Neural cell (in vitro differentiated cells): ENCODE measurements around the gene NEU3.
"Not testable (repeated sequence)": the region's sequence is repeated elsewhere in the genome, so short reads cannot be mapped to it uniquely, and the experiment has no call there.

Experiments used
- EZH2 ChIP-seq: fragments of 200-600, 300-800 bp; shearing (Covaris generic), sonication (generic); IDR thresholded peaks from 2 replicates; pipeline ENCODE4 v1.6.1; 2014; ENCODE audit warnings: antibody characterized with exemption, low read length, borderline replicate concordance, mild to moderate bottlenecking; ENCODE audit not compliant: insufficient read depth, poor library complexity, severe bottlenecking
- SMC3 ChIP-seq: fragments of 450-650 bp; conservative IDR thresholded peaks from 2 replicates; pipeline ENCODE4 v1.6.1; 2014; ENCODE audit warnings: antibody characterized with exemption, mild to moderate bottlenecking, moderate library complexity; ENCODE audit not compliant: poor library complexity
- TF ChIP-seq, protein P1 (sequence below): fragments of 450-650 bp; IDR thresholded peaks from 2 replicates; pipeline ENCODE4 v1.5.1; 2014; ENCODE audit warnings: antibody characterized with exemption, mild to moderate bottlenecking, moderate library complexity; ENCODE audit not compliant: poor library complexity, severe bottlenecking

DNA sequence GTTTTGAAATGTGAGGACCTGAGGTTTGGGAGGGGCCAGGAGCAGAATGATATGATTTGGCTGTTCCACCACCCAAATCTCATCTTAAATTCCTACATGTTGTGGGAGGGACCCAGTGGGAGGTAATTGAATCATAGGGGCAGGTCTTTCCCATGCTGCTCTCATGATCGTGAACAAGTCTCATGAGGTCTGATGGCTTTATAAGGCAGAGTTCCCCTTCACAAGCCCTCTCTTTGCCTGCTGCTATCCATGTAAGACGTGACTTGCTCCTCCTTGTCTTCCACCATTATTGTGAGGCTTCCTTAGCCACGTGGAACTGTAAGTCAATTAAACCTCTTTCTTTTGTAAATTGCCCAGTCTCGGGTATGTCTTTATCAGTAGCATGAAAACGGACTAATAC, 31.6 kb downstream of the NEU3 start:
- TF ChIP-seq, protein P1, sequence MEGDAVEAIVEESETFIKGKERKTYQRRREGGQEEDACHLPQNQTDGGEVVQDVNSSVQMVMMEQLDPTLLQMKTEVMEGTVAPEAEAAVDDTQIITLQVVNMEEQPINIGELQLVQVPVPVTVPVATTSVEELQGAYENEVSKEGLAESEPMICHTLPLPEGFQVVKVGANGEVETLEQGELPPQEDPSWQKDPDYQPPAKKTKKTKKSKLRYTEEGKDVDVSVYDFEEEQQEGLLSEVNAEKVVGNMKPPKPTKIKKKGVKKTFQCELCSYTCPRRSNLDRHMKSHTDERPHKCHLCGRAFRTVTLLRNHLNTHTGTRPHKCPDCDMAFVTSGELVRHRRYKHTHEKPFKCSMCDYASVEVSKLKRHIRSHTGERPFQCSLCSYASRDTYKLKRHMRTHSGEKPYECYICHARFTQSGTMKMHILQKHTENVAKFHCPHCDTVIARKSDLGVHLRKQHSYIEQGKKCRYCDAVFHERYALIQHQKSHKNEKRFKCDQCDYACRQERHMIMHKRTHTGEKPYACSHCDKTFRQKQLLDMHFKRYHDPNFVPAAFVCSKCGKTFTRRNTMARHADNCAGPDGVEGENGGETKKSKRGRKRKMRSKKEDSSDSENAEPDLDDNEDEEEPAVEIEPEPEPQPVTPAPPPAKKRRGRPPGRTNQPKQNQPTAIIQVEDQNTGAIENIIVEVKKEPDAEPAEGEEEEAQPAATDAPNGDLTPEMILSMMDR: not testable (repeated sequence)
- not testable (repeated sequence) for TF ChIP-seq EZH2, SMC3
